SH-SY5Y (cell line): ENCODE data around the gene FLT3.

ENCODE experiments used
- GATA2 ChIP-seq: IDR thresholded peaks from 2 replicates; pipeline ENCODE4 v1.6.1; 2011; ENCODE audit warnings: mild to moderate bottlenecking, low read depth, low read length
- GATA3 ChIP-seq: IDR thresholded peaks from 2 replicates; pipeline ENCODE4 v1.6.1; 2011; ENCODE audit warnings: low read depth, mild to moderate bottlenecking, low read length, moderate library complexity

Gene FLT3

GRCh38 chr13:27979001-27979643, 121.3 kb downstream of the FLT3 start:
- TF ChIP-seq GATA3 (no peak), GATA2 (no peak)

GRCh38 chr13:27978301-27978968, 121.9 kb downstream of the FLT3 start:
- no peak for TF ChIP-seq GATA2
- TF ChIP-seq GATA3 = no peak

DNA sequence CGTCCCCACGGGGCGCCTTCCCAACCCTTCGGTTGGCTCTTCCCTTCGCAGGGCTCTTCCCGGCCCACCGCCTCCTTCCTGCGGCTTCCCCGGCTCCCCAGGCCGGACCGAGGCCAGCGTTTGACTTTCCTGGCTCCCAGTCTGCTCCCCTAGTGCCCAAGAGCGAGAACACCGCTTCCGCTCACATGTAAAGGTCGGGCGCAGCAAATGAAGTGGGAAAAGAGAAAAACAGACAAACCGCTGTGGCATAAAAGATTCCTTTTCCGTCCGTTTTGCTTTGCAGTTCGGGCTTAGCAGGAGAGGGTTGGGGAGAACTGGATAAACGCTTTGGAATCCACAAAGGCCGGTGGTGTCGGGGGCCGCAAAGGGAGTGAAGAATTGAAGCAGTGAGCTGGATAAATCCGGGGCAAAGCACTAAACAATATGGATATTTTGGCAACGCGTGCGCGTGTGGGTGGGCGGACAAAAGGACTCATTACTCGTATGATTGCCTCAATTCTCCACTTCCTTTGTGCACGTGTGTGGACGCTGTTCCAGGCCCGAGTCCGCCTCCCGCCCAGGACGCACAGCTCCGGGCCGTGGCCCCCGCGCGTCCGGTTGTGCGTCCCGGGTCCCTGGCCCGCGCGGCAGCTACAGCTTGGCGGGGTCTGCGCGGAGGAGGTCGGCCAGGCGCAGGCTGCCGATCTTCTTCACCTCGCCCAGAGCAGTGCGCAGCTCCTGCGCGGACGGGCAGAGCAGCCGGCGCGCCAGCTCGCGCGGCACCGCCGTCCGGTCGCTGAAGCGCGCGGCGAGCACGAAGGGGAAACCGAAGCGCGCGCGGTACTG, 122.7 kb downstream of the FLT3 start:
- TF ChIP-seq GATA3 (no peak), GATA2 (no peak)

GRCh38 chr13:27976362-27977091, 123.8 kb downstream of the FLT3 start:
- no peak for TF ChIP-seq GATA3
- no peak for TF ChIP-seq GATA2

DNA sequence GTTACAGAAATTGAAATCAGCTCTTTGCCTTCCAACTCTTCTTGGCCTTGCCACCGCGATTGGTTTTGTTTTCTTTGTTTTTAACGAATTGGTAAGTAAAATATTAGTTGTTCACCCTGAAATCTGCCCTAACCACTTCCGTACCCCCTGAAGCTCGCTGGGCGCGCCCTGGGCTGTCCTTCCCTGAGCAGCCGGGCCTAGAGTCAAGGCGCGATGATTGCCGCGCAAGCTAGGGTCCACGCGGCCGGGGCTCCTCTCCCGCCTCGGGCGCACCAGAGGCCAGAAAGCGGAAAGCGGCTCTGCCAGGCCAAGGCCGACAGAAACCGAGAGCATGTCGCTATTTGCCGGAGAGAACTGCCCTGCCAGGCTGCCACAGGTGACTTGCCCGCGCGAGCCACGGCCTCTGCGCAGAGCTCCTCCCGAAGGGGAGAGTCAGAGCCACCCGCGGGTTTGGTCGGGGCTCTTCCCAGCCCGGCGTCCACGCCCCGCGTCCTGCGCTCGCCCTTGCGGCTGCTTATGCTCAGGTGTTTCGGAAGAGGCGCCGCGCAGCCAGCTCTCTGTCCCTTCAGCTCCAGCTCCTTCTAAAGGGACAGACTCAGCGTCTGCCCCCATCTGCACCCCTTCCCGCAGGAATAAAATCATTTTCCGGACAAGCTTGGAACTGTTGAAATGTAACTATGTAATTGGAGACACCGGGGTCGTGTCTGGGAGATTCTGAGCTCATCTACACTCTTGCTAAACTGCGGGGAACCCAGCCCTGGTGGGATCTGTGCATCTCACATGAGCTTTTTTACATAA, 124.6 kb downstream of the FLT3 start:
- no peak for TF ChIP-seq GATA2
- no peak for TF ChIP-seq GATA3

GRCh38 chr13:27973961-27974662, 126.3 kb downstream of the FLT3 start:
- TF ChIP-seq GATA3 (no peak), GATA2 (no peak)

- TF ChIP-seq GATA2 (no peak), GATA3 (no peak)
These were observed 127.1 kb downstream of the FLT3 start for GRCh38 chr13:27973291-27973690.

DNA sequence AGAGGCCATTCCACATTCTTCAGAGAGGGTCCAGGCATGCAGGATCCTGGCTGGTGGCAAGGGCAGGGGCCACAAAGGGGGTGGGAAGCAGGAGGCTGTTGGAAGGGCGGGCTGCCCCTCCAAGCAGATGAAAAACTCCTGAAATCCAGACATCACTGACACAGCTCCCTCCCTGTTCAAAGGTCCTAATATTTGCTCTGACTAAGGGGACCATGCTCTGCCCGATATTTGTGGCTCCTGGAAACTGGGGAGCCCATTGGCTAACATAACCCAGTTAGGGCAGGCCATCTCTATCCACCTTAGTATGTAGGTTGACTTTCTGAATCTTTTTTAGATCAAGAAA, 127.9 kb downstream of the FLT3 start:
- no peak for TF ChIP-seq GATA3
- no peak for TF ChIP-seq GATA2

- TF ChIP-seq GATA2 (no peak), GATA3 (no peak)
These were observed 128.4 kb downstream of the FLT3 start for GRCh38 chr13:27971776-27972477.

DNA sequence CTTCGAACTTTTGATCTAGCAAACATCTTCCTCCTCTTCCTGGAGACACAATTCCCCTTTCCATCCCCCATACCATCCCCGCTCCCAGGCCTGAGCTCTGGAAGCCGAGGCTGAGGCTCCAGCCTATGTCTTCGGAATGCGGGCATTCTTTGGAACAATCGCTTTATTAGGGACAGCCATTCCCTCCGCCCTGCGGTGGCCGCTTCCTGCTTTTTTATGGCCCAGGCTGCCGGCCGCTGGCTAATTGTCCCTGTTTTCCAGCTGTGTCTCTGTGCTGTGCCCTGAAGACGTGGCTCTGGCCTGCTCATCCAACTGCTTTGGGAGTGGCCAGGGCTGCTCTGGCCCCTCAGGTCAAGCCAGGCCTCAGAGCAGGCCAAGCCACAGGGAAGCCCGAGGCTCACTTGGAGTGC, 129.1 kb downstream of the FLT3 start:
- TF ChIP-seq GATA3 (no peak), GATA2 (no peak)

DNA sequence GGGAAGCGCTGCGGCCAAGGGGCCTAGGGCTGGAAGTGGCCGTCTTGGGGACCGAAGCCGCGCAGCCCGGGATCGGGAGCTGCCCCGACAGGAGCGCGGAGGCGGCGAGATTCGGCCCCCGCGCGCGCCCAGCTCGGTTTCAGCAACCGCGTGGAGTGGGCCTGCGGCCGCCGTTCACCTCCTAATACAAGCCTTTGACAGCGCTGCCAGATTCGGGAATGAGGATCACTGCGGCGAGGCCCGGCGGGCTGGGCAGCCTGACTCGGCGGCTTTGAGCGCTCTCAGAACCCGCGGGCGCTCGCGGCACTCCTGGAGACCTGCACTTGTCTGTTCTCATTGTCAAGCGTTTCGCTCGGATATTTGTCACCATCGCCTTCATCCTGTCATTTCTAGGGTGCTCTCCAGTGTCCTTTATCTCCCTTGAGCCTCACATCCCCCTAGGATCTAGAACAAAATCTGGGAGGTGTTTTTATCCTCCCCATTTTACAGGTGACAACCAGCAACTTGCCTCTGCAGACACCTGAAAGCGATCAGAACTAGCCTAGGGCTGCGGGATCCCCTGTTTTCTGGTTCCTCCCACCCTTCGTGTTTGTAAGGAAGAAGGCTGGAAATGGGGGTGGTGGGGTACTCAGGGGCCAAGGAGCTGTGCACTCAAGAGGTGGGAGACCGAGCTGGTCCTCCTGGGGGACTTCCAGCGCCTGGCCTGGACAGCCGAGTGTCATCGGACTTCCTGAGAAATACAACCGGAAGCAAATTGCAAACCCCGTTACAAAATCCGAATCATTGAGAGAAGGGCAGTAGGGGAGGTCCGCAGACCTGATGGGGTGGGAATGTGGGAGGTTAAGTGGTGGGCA, 129.8 kb downstream of the FLT3 start:
- TF ChIP-seq GATA3 = no peak
- TF ChIP-seq GATA2 = no peak

GRCh38 chr13:27969866-27970229, 130.5 kb downstream of the FLT3 start:
- TF ChIP-seq GATA3 (no peak), GATA2 (no peak)
